Heart left ventricle (tissue), 16 donors: Measurements from ENCODE around the gene CD7. TPM values are rescaled to one million over a fixed set of nuclear protein-coding genes. Genes with fewer than 3 reads are reported as not detected.

Experiments
- ATAC-seq, 4 donors: fragments of 200-7000 bp; cut with Tn5 transposase; one replicate each; pipeline ENCODE4 v1.9.1; 2020 to 2022; ENCODE audit warnings: moderate library complexity in 4 of 4, mild to moderate bottlenecking in 3 of 4, moderate number of reproducible peaks in 1 of 4
- DNase-seq, 5 donors: peaks; one replicate each; pipeline ENCODE4 v3.0.0-alpha.2; 2020
- H3K27ac ChIP-seq, 12 donors: fragments of 200-600 bp; sonication (generic) in 4 of 12; one replicate each; pipeline versions ENCODE4 v1.5.0 to v1.8.0; 2016 to 2022; ENCODE audit warnings: mild to moderate bottlenecking in 2 of 12
- H3K27me3 ChIP-seq, 9 donors: fragments of 200-600 bp; sonication (generic) in 2 of 9; one replicate each; pipeline versions ENCODE4 v1.5.1 to v1.8.0; 2016 to 2022; ENCODE audit warnings: mild to moderate bottlenecking in 3 of 9
- H3K36me3 ChIP-seq, 9 donors: fragments of 200-600 bp; sonication (generic) in 2 of 9; one replicate each; pipeline versions ENCODE4 v1.5.0 to v1.8.0; 2018 to 2022; ENCODE audit warnings: mild to moderate bottlenecking in 2 of 9
- H3K4me1 ChIP-seq, 12 donors: fragments of 200-600 bp; sonication (generic) in 4 of 12; one replicate each; pipeline versions ENCODE4 v1.5.0 to v1.8.0; 2016 to 2022; ENCODE audit warnings: mild to moderate bottlenecking in 3 of 12
- H3K4me3 ChIP-seq, 12 donors: fragments of 200-600 bp; sonication (generic) in 4 of 12; one replicate each; pipeline versions ENCODE4 v1.5.0 to v1.8.0; 2017 to 2022; ENCODE audit warnings: mild to moderate bottlenecking in 9 of 12, moderate library complexity in 4 of 12
- H3K9me3 ChIP-seq, 12 donors: fragments of 200-600 bp; sonication (generic) in 4 of 12; one replicate each; pipeline versions ENCODE4 v1.5.0 to v1.8.0; 2016 to 2022; ENCODE audit warnings: mild to moderate bottlenecking in 1 of 12
- POLR2A ChIP-seq, 2 donors: fragments of 450-650 bp; IDR thresholded peaks; one replicate each; pipeline ENCODE4 v1.6.1; 2017; ENCODE audit warnings: antibody characterized with exemption in 2 of 2, mild to moderate bottlenecking in 2 of 2, moderate library complexity in 2 of 2
- WGBS, 4 donors: extraction: QIAGEN DNeasy Blood & Tissue Kit in 2 of 4; methylation state at CpG; one replicate each; pipeline versions ENCODE4 v1.1.5 to v1.1.7; 2013 to 2018; 5-methylcytosine and 5-hydroxymethylcytosine counted together
- intact Hi-C, 10 donors: fragments of 100-400 bp; cut with DNase I; formaldehyde crosslinking; loops; one replicate each; pipeline versions ENCODE4 v1.11.1 to v1.14.2; 2022
- polyA plus RNA-seq, 2 donors: library from polyadenylated mRNA; stranded (reverse); fragments of 200-250 nt; gene quantifications; one replicate each; pipeline ENCODE4 v1.2.3, GENCODE V29; 2013
- total RNA-seq, 9 donors: library from RNA; depleted of rRNA in 2 of 9; stranded (reverse); fragments of >200 nt in 2 of 9; fragmentation: NEBNext Ultra II Directional in 3 of 9; extraction: Animal tissue kit (Norgen Biotek cat#: 25700) in 3 of 9; gene quantifications; one replicate each; pipeline versions ENCODE4 v1.1.0 to v1.2.4, GENCODE V29; 2016 to 2023
- TF ChIP-seq, protein P1 (sequence below), 12 donors: fragments of 200-600 bp; sonication (generic) in 4 of 12; IDR thresholded peaks; one replicate each; pipeline versions ENCODE4 v1.5.0 to v1.8.0; 2018 to 2022; ENCODE audit warnings: antibody characterized with exemption in 12 of 12, mild to moderate bottlenecking in 5 of 12
- donor health status: ischemic (EF 13 %, LVEDD 7.1; RV severe dilation, severe dysfunction).
- donor health status: healthy with polysubstance abuse.
- donor health status: DM: no; HTN: yes; CAD: no.
- donor health status: DM: no; HTN: no; CAD: no.
- donor health status: ischemic (EF 25% LVEDD 6.9; RV normal size, moderate dysfunction).
- donor health status: ischemic (EF 25% LVEDD 5.7; RV mildly dilated, moderate dysfunction).
- donor health status: healthy.
- donor health status: DM: yes; HTN: yes; CAD: no.
- donor health status: ischemic (EF 35%, LVEDD 5.7; RV mildly dilated, moderate dysfunction).
- donor health status: nonischemic (EF 11% LVEDD 7.7; RV severe dilation, severe dysfunction).
- donor health status: DM: yes; HTN: yes; CAD: no.
- donor health status: PGD.
- donor health status: ischemic (EF 29% LVEDD 5.4; RV normal size, mild dysfunction).
- donor health status: nonischemic (EF 23%, LVEDD 6.1; RV moderate dilation, normal function).

Gene CD7
- total and polyA plus RNA-seq, 11 donors: 0.21 to 8.6 (median 0.42) TPM; not detected in 2

DNA sequence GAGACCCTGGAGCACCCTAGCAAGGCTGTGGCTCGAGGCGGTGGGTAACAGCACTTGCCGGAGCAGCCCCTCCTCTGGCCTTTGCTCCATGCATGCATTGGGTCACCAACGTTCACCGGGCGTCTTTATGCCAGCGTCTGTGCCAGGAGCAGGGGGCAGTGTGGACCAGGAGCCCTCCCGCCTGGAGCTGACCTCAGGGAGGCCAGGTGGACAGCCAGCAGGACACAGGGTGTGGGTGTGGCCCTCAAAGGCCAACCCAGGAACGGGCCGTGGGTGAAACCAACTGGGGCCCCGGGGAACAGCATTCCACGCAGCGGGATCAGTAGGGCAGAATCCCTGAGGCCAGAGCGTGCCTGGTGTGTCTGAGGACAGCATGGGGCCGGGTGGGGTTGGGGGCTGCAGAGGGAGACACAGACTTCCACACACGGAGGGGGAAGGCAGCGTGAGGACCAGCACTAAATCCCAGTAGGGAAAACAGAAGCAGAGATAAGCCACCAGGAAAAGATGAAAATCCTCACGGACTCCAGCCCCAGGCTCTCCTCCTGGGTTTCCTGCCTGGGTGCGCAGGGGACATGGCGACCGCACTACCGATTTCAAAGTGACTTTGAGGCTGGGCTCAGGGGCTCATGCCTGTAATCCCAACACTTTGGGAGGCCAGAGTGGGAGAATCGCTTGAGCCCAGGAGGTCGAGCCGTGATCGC lies 2.9 kb upstream of the CD7 start:
- Histone ChIP-seq H3K4me3 (no peak overlapping the region), H3K36me3 (peaks cover 0 to 5% (median 0%) of the 10 kb centered on the region in 9 donors), H3K9me3 (no peaks in the 10 kb centered on the region), H3K27me3 (peaks cover 0 to 30% (median 10%) of the 10 kb centered on the region in 9 donors), H3K4me1 (peaks cover 0 to 19% (median 4%) of the 10 kb centered on the region in 12 donors), H3K27ac (no peak overlapping the region)
- DNase-seq (no peak), ATAC-seq (no peak)
- intact Hi-C loops: loop anchor here (2.0 to 10.0 kb wide), 11 partner anchors 78 to 293 kb away; partner anchors contain the start of genes RAC3 (in 3 of the 10) and DCXR (in 1 of the 10)
- TF ChIP-seq POLR2A (IDR thresholded peaks at IDR 0.05): no peak
- TF ChIP-seq, protein P1, sequence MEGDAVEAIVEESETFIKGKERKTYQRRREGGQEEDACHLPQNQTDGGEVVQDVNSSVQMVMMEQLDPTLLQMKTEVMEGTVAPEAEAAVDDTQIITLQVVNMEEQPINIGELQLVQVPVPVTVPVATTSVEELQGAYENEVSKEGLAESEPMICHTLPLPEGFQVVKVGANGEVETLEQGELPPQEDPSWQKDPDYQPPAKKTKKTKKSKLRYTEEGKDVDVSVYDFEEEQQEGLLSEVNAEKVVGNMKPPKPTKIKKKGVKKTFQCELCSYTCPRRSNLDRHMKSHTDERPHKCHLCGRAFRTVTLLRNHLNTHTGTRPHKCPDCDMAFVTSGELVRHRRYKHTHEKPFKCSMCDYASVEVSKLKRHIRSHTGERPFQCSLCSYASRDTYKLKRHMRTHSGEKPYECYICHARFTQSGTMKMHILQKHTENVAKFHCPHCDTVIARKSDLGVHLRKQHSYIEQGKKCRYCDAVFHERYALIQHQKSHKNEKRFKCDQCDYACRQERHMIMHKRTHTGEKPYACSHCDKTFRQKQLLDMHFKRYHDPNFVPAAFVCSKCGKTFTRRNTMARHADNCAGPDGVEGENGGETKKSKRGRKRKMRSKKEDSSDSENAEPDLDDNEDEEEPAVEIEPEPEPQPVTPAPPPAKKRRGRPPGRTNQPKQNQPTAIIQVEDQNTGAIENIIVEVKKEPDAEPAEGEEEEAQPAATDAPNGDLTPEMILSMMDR (IDR thresholded peaks at IDR 0.05): no peak
- WGBS, 4 donors: 65 to 71% (median 68%) methylated on average over 21 to 26 of the region's 26 CpGs

DNA sequence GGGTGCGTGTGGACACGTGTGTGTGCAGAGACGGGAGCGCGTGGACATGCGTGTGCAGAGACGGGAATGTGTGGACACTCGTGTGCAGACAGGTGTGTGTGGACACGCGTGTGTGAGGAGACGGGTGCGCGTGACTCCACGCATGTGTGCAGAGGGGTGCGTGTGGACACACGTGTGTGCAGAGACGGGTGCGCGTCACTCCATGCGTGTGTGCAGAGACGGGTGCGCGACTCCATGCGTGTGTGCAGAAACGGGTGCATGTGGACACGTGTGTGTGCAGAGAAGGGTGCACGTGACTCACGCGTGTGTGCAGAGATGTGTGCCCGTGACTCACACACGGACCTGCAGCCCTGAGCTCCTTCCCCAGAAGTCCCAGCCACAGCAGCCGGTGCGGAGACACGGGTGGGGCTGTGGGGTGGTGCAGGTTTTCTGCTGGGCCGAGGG lies 2.2 kb upstream of the CD7 start:
- Histone ChIP-seq H3K9me3 (no peaks in the 10 kb centered on the region), H3K27me3 (peaks cover 6 to 37% (median 15%) of the 10 kb centered on the region in 9 donors), H3K4me3 (no peak overlapping the region), H3K27ac (no peak overlapping the region), H3K4me1 (peaks cover 0 to 26% (median 4%) of the 10 kb centered on the region in 12 donors), H3K36me3 (peaks cover 0 to 5% (median 0%) of the 10 kb centered on the region in 9 donors)
- TF ChIP-seq POLR2A (IDR thresholded peaks at IDR 0.05): no peak
- TF ChIP-seq, protein P1 (IDR thresholded peaks at IDR 0.05): no peak
- no peak for ATAC-seq
- intact Hi-C loops: loop anchor here (2.0 to 10.0 kb wide), 11 partner anchors 77 to 292 kb away; partner anchors contain the start of genes RAC3 (in 3 of the 10) and DCXR (in 1 of the 10)
- no peak for DNase-seq
- 89 to 96% (median 94%) methylated on average over 32 to 35 of the region's 35 CpGs for WGBS, 4 donors

DNA sequence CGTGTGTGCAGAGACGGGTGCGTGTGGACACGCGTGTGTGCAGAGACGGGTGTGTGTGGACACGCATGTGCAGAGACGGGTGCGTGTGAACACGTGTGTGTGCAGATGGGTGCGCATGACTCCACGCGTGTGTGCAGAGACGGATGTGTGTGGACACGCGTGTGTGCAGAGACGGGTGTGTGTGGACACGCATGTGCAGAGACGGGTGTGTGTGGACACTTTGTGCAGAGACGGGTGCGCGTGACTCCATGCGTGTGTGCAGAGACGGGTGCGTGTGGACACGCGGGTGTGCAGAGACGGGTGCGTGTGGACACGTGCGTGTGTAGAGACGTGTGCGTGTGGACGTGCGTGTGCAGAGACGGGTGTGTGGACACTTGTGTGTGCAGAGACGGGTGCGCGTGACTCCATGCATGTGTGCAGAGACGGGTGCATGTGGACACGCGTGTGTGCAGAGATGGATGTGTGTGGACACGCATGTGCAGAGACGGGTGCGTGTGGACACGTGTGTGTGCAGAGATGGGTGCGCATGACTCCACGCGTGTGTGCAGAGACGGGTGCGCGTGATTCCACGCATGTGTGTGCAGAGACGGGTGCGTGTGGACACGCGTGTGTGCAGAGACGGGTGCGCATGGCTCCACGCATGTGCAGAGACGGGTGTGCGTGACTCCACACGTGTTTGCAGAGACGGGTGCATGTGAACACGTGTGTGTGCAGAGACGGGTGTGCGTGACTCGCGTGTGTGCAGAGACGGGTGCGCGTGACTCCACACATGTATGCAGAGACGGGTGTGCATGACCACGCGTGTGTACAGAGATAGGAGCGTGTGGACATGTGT lies 1.6 kb upstream of the CD7 start:
- WGBS, 4 donors: 93 to 96% (median 95%) methylated on average over 76 of the region's 76 CpGs
- Histone ChIP-seq H3K9me3 (no peaks in the 10 kb centered on the region), H3K27ac (no peak overlapping the region), H3K4me1 (peaks cover 0 to 29% (median 4%) of the 10 kb centered on the region in 12 donors), H3K36me3 (peaks cover 0 to 5% (median 0%) of the 10 kb centered on the region in 9 donors), H3K4me3 (no peak overlapping the region), H3K27me3 (peaks cover 8 to 43% (median 22%) of the 10 kb centered on the region in 9 donors)
- TF ChIP-seq, protein P1 (IDR thresholded peaks at IDR 0.05): no peak
- TF ChIP-seq POLR2A (IDR thresholded peaks at IDR 0.05): no peak
- intact Hi-C loops: no loop called here
- no peak for DNase-seq
- no peak for ATAC-seq

DNA sequence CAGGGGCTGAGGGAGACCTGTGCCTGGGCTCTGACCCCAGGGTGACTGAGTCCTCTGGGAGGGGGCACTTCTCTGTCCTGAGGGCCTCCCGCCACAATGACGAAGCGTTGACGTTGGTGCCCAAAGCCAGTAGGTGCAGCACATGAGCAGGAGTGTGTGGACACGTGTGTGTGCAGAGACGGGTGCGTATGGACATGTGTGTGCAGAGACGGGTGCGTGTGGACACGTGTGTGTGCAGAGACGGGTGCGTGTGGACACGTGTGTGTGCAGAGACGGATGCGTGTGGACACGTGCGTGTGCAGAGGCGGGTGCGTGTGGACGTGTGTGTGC lies 726 bp upstream of the CD7 start:
- intact Hi-C loops: no loop called here
- TF ChIP-seq POLR2A (IDR thresholded peaks at IDR 0.05): no peak
- TF ChIP-seq, protein P1 (IDR thresholded peaks at IDR 0.05): no peak
- Histone ChIP-seq H3K4me1 (peaks cover 0 to 29% (median 4%) of the 10 kb centered on the region in 12 donors), H3K36me3 (peaks cover 0 to 4% (median 0%) of the 10 kb centered on the region in 9 donors), H3K9me3 (no peaks in the 10 kb centered on the region), H3K27me3 (peaks cover 8 to 50% (median 25%) of the 10 kb centered on the region in 9 donors), H3K27ac (no peak overlapping the region), H3K4me3 (no peak overlapping the region)
- DNase-seq: no peak
- 95 to 96% (median 96%) methylated on average over 20 of the region's 20 CpGs for WGBS, 4 donors
- ATAC-seq: no peak
